H1 (cell line): ENCODE data around the gene CCNH. TPM values are rescaled to one million over a fixed set of nuclear protein-coding genes. Genes with fewer than 3 reads are reported as not detected.

Experiments used
- PHF8 ChIP-seq: fragments of 200-600 bp; sonication (generic); conservative IDR thresholded peaks from 2 replicates; pipeline ENCODE4 v1.7.1; 2012; ENCODE audit warnings: low read depth, mild to moderate bottlenecking, inconsistent platforms, low read length, moderate library complexity
- RBBP5 ChIP-seq: IDR thresholded peaks from 2 replicates; pipeline ENCODE4 v1.7.1; 2012; ENCODE audit warnings: low read depth, mild to moderate bottlenecking, inconsistent platforms, low read length, moderate library complexity, borderline replicate concordance
- RFX5 ChIP-seq: IDR thresholded peaks from 2 replicates; pipeline ENCODE4 v1.6.1; 2011; ENCODE audit warnings: low read depth, low read length, improper control_type of control experiment, borderline replicate concordance
- RXRA ChIP-seq: IDR thresholded peaks from 2 replicates; pipeline ENCODE4 v1.6.1; 2011; ENCODE audit warnings: low read depth, mild to moderate bottlenecking, low read length, moderate library complexity; ENCODE audit not compliant: insufficient read depth
- SP4 ChIP-seq: IDR thresholded peaks from 2 replicates; pipeline ENCODE4 v1.6.1; 2012; ENCODE audit warnings: low read length, inconsistent platforms
- polyA plus RNA-seq, 7 experiments: library from polyadenylated mRNA; depleted of rRNA in 3 of 7; stranded (reverse) in 5 of 7; unstranded in 2 of 7; fragments of >200 nt in 5 of 7; fragments of 200-250 nt in 2 of 7; gene quantifications; 1 replicate in 5 of 7; 2 replicates in 1 of 7; 4 replicates in 1 of 7; pipeline versions ENCODE4 v1.2.1 to v1.2.3, GENCODE V29; 2011 to 2013; ENCODE audit warnings: missing spikeins in 2 of 7, mixed read lengths in 2 of 7
- total RNA-seq: library from RNA; stranded (reverse); fragmentation: NEBNext Ultra II Directional; extraction: Animal tissue kit (Norgen Biotek cat#: 25700); gene quantifications from 2 replicates; pipeline ENCODE4 v1.2.1, GENCODE V29; 2021

CCNH gene
- total and polyA plus RNA-seq, 2 of the 8 experiments (the other 6 are each of a cell fraction or from before 2014, with no cell fraction given), result 38.2 to 41.8 TPM

DNA sequence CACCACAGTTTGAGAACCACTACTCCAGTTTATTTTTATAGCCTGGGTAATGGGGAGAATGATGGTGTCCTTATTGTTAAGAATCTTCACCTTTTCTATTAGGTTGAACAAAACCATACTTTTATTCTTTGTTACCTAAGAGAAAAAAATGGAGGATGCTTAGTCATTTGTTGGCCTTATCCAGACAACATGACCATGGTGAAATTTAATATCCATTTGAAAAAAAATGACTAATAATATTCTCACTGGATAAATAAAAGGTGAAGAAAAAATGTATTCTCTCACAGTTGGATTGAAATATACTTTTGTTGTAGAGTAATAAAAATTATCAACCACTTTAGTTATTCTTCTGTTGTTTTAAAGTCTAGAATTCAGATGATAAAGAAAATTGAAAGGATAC is 5.8 kb upstream of the CCNH start (continued):
- no peak for TF ChIP-seq PHF8
- no peak for TF ChIP-seq RXRA
- TF ChIP-seq SP4, result no peak
- no peak for TF ChIP-seq RFX5
- TF ChIP-seq RBBP5, result no peak
